NCI-H460 (cell line): Measurements from ENCODE around the gene REXO5. TPM values are rescaled to one million over a fixed set of nuclear protein-coding genes. Genes with fewer than 3 reads are reported as not detected.
A peak's percentile ranks its signal among the peaks of the same experiment; 100 is the strongest.
"Not testable (repeated sequence)": the region's sequence is repeated elsewhere in the genome, so short reads cannot be mapped to it uniquely, and the experiment has no call there.

Source experiments
- DNase-seq: peaks from one replicate; pipeline ENCODE4 v3.0.0-alpha.2; 2016; ENCODE audit warnings: low read depth; ENCODE audit errors: extremely low read depth
- polyA plus RNA-seq: library from polyadenylated mRNA; depleted of rRNA; stranded (reverse); fragments of >200 nt; gene quantifications from 2 replicates; pipeline ENCODE4 v1.2.3, GENCODE V29; 2014; cell fraction: nucleus; rRNA removed
- total RNA-seq: library from RNA; depleted of rRNA; stranded (reverse); fragments of >200 nt; shearing (Covaris generic); gene quantifications from 2 replicates; pipeline ENCODE4 v1.2.3, GENCODE V29; 2014; rRNA removed

REXO5 gene, protein sequence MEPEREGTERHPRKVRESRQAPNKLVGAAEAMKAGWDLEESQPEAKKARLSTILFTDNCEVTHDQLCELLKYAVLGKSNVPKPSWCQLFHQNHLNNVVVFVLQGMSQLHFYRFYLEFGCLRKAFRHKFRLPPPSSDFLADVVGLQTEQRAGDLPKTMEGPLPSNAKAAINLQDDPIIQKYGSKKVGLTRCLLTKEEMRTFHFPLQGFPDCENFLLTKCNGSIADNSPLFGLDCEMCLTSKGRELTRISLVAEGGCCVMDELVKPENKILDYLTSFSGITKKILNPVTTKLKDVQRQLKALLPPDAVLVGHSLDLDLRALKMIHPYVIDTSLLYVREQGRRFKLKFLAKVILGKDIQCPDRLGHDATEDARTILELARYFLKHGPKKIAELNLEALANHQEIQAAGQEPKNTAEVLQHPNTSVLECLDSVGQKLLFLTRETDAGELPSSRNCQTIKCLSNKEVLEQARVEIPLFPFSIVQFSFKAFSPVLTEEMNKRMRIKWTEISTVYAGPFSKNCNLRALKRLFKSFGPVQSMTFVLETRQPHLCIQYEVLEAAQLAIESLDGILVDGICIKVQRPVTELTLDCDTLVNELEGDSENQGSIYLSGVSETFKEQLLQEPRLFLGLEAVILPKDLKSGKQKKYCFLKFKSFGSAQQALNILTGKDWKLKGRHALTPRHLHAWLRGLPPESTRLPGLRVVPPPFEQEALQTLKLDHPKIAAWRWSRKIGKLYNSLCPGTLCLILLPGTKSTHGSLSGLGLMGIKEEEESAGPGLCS
- total RNA-seq: 6.1 and 6.5 TPM in 2 replicates
- polyA plus RNA-seq: 25.0 and 25.1 TPM in 2 replicates

- DNase-seq: peak; percentile 93
These were observed at the start of gene REXO5, which contains the start of gene ERI2 for GRCh38 chr16:20806168-20807050. Gene REXO5 (plus strand): TSS chr16:20806527. CDS start chr16:20806954, 427 bp downstream. Gene ERI2 (minus strand): TSS chr16:20806472. CDS start chr16:20806430, 42 bp downstream.

GRCh38 chr16:20760346-20760745 lies 46.0 kb upstream of the REXO5 start:
- DNase-seq: no peak

- DNase-seq: no peak
These were observed 45.2 kb upstream of the REXO5 start for GRCh38 chr16:20761175-20761574.

GRCh38 chr16:20762404-20763123 lies 43.8 kb upstream of the REXO5 start:
- no peak for DNase-seq

GRCh38 chr16:20763461-20764232 lies 42.7 kb upstream of the REXO5 start, which contains the start of gene ACSM3:
Gene ACSM3 (plus strand): TSS chr16:20764014. CDS start chr16:20770035, 6,021 bp downstream.
- DNase-seq: peak; percentile 70

DNA sequence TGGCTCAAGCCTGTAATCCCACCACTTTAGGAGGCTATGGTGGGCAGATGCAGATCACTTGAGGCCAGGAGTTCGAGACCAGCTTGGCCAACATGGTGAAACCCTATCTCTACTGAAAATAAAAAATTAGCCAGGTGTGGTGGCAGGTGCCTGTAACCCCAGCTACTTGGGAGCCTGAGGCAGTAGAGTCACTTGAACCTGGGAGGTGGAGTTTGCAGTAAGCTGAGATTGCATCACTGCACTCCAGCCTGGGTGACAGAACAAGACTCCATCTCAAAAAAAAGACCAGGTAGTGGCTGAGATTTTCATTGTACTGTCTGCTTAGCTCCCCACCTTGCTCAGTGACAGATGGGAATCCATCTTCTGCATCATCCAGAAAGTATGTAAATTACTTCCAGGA lies 41.9 kb upstream of the REXO5 start:
- not testable (repeated sequence) for DNase-seq

- no peak for DNase-seq
These were observed 40.6 kb upstream of the REXO5 start for GRCh38 chr16:20765732-20766131.

- no peak for DNase-seq
These were observed 40.0 kb upstream of the REXO5 start for GRCh38 chr16:20766294-20766693.

GRCh38 chr16:20767577-20767976 lies 38.8 kb upstream of the REXO5 start:
- DNase-seq: no peak

DNA sequence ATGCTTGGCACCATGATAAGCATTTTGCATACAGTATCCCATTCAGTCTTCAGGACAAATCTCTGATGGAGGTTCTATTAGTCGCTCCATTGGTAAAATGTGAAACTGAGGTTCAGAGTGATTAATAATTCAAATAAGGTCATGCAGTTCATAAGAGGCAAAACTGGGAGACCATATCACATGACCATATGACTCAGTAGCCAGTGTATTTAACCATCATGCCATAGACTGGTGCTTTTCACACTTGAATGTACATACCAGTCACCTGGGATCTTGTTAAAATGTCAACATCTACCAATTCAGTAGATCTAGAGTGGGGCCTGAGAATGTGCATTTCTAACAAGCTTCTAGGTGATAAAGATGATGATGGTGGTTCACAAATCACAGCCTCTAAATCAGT lies 38.2 kb upstream of the REXO5 start:
- no peak for DNase-seq

- no peak for DNase-seq
These were observed 37.5 kb upstream of the REXO5 start for GRCh38 chr16:20768818-20769217.

DNA sequence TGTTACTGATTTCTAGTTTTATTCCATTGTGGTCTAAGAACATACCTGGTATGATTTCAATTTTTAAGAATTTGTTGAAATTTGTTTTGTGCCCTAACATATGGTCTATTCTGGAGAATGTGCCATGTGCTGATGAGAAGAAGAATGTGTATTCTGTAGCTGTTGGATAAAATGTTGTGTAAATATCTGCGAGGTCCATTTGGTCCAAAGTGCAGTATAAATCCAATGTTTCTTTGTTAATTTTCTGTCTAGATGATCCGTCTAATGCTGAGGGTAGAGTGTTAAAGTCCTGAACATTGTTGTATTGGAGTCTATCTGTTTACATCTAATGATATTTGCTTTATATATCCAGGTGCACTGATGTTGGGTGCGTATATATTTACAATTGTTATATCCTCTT lies 32.6 kb upstream of the REXO5 start:
- DNase-seq: no peak

- DNase-seq: peak; percentile 66
These were observed 31.5 kb upstream of the REXO5 start for GRCh38 chr16:20774703-20775362.

- no peak for DNase-seq
These were observed 24.6 kb upstream of the REXO5 start for GRCh38 chr16:20781697-20782096.

DNA sequence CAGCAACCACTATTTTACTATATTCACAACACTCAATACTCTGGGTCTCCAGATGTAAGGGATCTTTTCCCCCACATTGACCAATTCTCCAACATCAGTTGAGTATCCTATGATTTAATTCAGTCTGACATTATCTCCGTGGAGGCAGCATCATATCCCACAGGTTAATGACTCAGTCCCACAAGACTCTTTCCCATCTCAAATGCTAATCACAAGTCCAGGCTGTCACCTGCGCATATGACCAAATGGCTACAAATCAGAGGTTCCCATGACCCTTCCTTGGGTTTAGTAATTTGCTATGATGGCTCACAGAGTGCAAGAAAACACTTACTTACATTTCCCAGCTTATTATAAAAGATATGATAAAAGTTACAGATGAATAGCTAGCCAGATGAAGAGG lies 23.9 kb upstream of the REXO5 start:
- no peak for DNase-seq

- DNase-seq: no peak
These were observed 22.1 kb upstream of the REXO5 start for GRCh38 chr16:20784204-20784603.

DNA sequence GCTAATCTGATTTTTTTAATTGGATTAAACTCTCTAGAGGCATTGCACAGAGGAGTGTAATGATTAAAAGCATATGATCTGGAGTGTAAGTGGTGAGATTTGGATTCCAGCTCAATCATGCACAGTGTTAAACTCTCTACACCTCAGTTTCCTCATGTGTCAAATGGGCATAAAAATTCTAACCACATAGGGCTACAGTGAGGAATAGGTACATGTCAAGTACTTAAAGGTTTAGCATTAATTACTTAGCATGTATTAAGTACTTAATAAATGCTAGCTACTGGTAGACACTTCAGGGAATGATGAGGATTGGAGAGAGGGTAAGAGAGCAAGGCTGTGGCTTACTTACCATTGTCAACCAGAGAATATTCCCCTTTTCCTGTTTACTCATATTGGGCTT lies 17.2 kb upstream of the REXO5 start:
- DNase-seq: no peak

DNA sequence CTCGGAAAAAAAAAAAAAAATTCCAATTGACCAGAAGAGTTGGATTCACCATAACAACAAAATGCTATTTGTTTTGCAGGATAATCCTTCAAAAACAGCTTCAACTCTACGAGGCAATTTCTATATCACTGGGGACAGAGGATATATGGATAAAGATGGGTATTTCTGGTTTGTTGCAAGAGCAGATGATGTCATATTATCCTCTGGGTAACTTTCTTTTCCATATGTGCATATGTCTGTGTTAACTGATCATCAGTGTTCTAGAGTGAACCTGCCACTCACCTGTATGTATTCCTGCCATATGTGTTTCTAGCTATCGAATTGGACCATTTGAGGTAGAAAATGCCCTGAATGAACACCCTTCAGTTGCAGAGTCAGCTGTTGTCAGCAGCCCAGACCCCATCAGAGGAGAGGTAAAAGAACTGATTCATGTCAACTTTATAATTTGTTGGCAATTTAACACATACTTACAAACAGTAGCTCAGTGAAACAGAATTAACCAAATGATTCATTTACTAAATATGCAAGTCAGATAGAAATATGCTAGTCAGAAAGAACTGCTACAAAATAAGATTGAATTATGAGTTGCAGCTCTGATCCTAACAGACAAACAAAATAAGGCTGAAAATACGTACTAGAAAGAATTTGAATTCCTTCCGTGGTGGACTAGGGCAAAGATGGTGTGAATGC lies 14.3 kb upstream of the REXO5 start:
- DNase-seq: no peak
